ENCODE data around the gene UGT1A1. TPM values are rescaled to one million over a fixed set of nuclear protein-coding genes. Genes with fewer than 3 reads are reported as not detected.

The UGT1A1 gene
- total RNA-seq, 1 donor from 2014 or later: 0.32 TPM

DNA sequence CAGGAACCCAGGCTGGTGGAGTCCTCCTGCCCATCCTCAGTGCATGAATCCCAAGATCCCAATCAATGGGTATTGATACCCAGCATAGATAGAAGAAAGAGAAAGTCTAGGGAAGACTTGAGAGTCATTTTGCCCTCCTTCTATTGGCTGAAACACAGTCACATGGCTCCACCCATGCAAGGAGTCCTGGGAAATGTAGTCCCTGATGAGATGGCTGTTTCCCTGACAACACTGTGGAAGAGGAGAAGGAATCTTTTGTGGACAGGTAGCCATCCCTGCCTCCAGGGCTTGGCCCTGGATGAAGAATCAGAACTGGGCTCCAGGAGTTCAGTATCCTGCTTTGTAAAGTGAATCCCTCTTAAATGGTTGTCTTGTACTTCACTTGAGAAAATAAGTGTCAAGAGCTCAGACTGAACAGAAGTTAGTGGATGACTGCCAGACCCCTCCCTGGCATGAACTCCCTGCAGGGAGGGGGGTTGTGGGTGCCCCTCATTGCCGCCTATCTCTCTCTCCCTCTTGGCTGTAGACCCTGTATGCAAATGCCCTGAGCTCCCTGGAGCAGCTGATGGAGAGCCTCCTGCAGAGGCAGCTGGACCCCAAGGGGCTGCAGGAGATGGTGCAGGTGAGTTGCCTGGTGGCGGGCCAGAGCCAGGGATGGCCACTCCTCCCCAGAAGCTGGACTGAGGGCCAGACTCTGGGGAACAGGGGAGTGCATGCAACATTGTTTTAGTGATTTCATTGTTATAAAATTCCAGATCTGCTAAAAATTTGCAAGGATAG lies 54.2 kb downstream of the UGT1A1 start:
- peak; percentile 76 for DNase-seq (ENCODE audit: low spot score)

DNA sequence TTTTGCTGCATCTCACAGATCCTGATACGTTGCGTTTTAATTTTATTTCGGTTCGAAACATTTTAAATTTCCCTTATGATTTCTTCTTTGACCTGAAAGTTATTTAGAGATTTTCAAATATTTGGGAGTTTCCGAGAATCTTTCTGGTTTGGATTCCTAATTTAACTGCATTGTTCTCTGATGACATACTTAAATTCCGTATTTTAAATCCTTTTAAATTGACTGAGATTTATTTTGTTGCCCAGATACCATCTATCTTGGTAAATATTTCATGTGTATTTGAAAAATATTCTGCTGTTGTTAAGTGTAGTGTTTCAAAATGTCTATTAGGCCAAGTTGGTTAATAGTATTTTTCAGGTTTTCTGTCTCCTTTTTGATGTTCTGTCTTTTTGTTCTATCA lies 55.8 kb downstream of the UGT1A1 start:
- no peak for DNase-seq (ENCODE audit: low spot score)

DNA sequence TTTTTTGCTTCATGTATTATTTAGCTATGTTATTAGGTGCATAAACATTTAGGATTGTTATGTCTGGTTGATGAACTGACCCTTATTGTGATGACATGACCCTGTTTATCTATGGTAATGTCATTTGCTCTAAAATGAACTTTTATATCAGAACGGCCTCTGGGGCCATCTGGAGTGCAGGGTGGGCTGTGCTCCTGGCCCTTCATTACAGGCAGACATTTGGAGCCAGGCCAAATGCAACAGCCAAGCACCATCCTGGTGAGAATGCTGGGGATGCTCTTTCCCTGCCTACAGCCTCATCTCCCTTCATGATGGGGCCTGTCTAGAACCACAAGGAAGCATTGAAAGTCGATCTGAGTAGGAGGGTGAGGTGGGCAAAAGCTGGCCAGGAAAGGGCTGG lies 56.3 kb downstream of the UGT1A1 start:
- DNase-seq (ENCODE audit: low spot score): no peak

DNA sequence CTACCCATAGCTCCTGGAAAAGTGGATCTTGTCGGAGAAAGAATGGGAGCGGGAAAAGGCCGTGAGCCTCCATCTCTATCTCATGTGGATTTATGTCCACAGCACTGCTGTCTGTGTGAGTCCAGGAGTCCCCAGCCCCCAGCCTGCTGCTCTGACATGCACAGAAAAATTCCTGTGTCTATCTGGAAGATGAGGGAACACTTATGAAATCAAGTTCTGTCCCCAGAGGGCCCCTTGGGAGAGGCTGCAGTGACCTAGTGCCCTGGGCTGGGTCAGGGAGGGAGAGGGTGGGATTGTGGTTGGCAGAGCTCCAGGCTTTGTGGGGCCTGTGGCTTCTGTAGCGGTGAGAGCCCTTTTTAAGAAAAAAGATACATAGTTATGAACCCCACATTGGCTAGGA lies 56.7 kb downstream of the UGT1A1 start:
- no peak for DNase-seq (ENCODE audit: low spot score)

DNA sequence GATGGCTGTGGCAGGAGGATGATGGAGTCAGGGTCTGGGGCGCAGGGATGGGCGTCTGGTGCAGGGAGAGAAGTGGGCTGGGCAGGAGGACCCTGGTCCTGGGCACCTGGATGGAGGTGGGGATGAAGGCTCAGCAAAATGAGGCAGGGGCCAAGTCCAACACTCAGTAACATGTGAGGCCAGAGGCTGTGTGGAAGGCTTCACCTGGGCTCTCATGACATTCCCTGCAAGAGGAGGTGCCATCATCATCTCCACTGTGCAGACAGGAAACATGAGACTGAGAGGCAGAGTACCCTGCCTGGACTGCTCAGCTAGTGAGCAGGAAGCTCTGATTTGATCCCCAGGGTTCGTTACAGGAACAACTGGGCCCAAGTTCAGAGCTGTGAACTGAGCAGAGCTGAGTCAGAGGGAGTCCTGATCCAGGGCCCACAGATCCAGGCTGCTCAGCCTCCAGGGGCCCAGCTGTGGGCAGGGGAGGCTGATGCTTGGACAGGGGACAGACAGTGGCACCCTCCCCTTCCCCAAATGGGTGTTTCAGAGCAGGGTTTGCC lies 57.4 kb downstream of the UGT1A1 start:
- peak; percentile 60 for DNase-seq (ENCODE audit: low spot score)

DNA sequence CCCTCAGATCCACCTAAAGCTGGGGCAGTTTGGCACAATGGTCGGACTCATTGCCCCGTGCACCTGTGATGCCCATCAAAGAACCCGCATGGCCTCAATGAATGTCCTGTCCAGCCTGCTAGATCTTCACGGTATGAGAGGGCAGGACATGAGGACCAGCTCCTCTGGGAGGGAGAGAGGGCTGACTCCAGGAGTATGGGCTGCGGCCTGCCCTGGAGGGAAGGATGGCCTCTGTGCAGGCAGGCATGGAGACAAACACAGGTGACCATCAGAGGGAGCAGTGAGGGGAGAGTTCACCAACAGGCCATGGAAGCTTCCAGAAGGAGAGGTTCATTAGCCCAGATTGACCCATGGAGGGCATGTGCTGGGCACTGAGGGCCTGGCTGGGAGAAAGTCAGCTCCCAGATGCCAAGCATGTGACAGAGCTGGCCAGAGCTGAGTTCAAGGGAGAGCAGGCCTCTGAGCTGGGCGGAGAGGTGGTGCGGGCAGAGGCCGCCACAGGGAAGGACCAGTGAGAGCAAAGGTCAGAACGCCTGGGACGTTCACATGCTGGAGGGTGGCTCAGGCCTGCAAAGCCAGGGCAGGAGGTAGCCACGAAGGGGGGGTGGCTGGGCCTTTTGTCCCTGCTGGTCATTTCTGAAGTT lies 58.0 kb downstream of the UGT1A1 start:
- peak; percentile 84 for DNase-seq (ENCODE audit: low spot score)

DNA sequence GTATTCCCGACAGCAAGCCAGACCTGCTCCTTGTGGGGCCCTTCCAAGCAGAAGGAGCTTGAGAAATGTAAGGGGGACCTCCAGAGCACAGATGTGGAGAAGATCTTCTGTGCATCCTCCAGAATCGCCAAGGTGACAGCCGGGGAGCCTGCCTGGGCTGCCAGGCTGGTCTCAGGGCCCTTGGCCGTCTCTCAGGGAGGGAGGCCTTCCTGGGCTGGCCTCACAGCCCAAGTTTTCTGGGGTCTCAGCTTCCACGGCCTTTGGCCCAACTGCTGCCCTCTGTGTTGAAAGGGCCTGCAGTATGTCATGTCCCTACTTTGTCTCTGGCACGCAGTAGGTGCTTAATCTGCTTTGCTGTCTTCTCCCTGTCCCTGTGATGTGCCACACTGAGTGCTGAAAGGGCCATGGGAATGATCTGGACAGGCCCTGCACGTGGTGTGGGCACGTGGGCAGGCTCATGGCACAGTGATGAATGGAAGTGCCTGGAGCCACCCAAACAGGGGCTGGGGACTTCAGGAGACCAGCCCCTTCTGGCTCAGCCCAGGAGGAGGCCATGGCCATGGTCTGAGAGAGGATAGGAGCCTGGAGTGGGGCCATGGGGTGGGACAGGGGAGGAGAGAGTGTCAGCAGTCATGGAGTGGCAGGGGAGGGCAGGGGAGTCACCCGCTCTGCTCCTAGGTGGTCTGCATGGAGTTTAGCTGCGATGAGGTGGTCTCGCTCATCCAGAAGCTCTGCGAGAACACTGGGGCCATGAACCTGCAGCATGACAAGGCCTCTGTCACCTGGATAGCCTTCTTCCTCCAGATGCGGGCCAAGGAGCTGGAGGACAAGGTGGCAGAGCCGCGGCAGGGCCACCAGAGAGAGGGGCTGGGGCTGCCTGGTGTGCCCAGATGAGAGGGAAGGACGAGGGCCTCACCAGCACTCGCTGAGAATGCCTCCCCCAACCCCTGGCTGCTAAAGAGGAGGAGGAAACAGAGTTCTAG lies 58.9 kb downstream of the UGT1A1 start:
- peak; percentile 57 for DNase-seq (ENCODE audit: low spot score)

DNA sequence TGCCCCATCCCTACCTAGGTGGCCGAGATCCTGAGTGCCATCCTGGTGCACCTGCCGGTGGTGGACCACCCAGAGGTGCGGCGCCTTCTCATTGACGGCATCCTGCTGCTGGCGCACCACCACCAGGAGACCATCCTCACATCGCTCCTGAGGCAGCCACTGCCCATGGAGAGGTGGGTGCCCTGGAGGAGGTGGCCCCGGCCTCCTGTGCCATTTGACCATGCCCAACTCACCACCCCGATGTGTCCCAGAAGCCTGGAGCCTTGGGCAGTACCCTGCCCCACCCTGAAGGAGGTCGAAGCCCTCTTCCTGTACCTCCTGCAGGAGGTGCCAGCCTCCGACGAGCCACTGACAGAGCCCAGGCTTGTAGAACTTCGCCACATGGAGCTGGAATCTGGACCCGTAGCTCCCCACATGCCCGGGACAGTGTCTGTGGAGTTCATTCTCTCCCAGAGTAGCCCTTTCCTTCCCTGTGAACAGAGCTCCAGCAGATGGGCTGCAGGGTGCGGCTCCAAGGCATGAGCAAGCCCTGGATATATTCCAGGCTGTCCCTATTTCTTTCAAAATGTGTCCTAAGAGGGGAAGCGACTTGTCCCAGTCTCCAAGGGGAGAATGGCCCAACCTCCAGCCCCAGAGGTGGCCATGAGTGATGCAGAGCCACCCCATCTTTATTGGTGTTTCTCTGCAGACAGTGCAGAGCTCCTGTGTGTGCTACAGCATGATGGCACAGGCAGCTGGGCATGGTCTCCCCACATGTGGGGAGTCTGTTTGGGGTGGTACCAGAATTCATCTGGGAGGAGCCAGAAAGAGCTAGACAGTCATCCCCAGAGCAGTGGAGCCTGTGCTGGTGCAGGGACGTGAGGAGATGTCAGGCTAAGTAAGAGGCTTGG lies 60.1 kb downstream of the UGT1A1 start:
- DNase-seq (ENCODE audit: low spot score): peak; percentile 82

DNA sequence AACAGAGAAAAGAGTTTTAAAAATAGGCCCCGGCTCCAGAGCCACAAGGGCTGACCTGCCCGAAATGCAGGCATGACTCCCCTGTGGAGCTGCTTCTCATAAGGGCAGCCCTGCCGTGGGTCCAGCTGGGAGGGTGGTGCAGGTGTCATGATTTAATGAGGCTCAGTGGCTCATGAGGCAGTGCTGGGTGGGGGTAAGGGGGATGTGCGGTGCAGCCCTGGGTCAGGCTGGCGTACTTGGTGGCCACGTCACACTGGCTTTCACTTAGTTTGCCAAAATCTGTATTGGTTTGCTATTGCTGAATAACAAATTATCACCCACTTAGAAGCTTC lies 60.7 kb downstream of the UGT1A1 start:
- peak; percentile 47 for DNase-seq (ENCODE audit: low spot score)

DNA sequence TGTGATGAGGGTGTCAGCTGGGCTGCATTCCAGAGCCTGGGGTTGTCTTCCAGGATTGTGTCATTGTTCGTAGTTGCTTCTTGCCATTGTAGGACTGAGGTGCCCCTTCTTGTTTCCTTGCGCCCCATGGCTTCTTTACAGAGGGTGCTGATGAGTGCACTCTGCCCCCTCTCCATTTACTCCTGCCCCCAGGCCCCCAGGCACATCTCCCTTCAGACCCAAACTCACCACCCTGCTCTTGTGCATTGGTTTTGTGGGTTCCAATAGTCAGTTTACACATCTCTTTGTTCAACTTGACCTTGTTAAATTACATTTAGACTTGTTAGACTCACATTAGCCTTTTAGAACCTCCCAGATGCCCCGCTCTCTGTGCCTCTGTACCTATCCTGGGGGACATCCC lies 61.1 kb downstream of the UGT1A1 start:
- DNase-seq (ENCODE audit: low spot score): no peak

DNA sequence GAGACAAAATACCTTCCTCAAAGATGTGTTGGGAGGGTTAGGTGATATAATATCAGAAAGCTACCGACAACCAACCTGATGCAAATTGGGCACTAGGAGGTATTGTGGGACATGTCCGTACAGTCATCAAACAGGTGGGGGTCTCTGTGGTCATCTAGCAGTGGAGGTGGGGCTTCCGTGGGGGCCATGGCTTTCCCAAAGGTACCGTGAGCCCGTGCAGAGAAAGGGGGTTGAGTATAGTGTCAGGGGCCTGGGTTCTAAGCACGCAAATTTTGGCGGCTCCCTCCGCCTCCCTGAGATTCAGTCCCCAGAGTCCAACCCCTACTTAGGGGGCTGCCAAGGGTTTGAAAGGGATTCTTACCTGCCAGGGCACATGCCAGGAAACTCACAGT lies 61.6 kb downstream of the UGT1A1 start:
- peak; percentile 71 for DNase-seq (ENCODE audit: low spot score)

DNA sequence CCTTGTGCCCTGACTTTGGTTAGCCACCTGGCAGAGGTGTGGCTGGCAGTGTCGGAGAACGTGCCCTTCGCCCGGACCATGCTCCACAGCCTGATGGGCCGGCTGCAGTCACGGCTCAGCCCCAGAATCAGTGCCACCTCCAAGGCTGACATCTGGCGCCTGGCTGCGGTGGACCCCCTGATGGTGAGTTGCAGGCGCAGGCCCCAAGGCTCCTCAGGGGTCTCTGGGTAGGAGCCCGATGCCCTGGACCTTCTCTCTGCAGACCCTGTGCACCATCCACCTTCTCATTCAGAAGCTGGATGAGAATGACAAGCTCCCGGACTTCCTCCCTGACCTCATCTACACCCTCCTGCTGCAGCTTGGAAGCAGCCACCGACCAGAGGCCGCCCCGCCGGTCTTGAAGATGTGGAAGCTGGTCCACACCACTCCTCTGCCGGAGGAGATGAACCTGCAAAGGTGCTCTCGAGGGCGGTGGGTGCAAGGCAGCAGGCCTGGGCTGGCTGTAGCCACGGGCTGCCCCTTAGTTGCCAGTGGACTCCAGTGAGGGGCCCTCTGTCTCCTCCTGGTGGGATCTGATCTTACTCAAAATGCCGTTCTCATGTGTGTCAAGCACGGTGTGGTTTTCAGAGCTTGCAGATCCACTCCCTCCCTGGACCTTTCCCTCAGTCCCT lies 62.2 kb downstream of the UGT1A1 start:
- peak; percentile 85 for DNase-seq (ENCODE audit: low spot score)

Other genes with a start within 250 kb of the UGT1A1 start
- 39.0 TPM for gene USP40, start 193.5 kb upstream of the UGT1A1 start, total RNA-seq
- not detected for gene UGT1A8, start 142.6 kb upstream of the UGT1A1 start, total RNA-seq
- gene UGT1A10, start 123.8 kb upstream of the UGT1A1 start, total RNA-seq: not detected
- not detected for gene UGT1A9, start 88.4 kb upstream of the UGT1A1 start, total RNA-seq
- gene UGT1A7, start 78.4 kb upstream of the UGT1A1 start, total RNA-seq: 0.80 TPM
- not detected for gene UGT1A6, start 67.4 kb upstream of the UGT1A1 start, total RNA-seq
- not detected for gene UGT1A5, start 47.4 kb upstream of the UGT1A1 start, total RNA-seq
- gene UGT1A4, start 41.5 kb upstream of the UGT1A1 start, total RNA-seq: not detected
- not detected for gene UGT1A3, start 31.2 kb upstream of the UGT1A1 start, total RNA-seq
- gene MROH2A, start 18.1 kb downstream of the UGT1A1 start, total RNA-seq: not detected
- gene HJURP, start 94.3 kb downstream of the UGT1A1 start, total RNA-seq: 0.55 TPM
- not detected for gene TRPM8, start 157.1 kb downstream of the UGT1A1 start, total RNA-seq